CD4-positive, alpha-beta T cell (primary cell): ENCODE data around the gene BAIAP2. TPM values are rescaled to one million over a fixed set of nuclear protein-coding genes. Genes with fewer than 3 reads are reported as not detected.

Experiments
- ATAC-seq: fragments of 200-7000 bp; cut with Tn5 transposase; one replicate; pipeline ENCODE4 v1.10.0; 2022; ENCODE audit warnings: mild to moderate bottlenecking; ENCODE audit not compliant: poor library complexity
- CTCF ChIA-PET: fragments of 350-600 bp; sonication (Branson Sonifier 250); formaldehyde crosslinking; loops from one replicate; lab custom pipeline; 2021; ENCODE audit warnings: antibody characterized with exemption, inconsistent platforms; lab: Charles Lee
- POLR2A ChIA-PET: fragments of 350-600 bp; sonication (Branson Sonifier 250); formaldehyde crosslinking; loops from one replicate; lab custom pipeline; 2021; ENCODE audit warnings: antibody characterized with exemption, inconsistent platforms; lab: Charles Lee
- DNase-seq, 14 experiments: peaks; one replicate each; pipeline ENCODE4 v3.0.0-alpha.2; 2013 to 2020; ENCODE audit warnings: mixed read lengths in 2 of 14
- H3K27ac ChIP-seq, 2 donors: one replicate each; pipeline versions ENCODE4 v1.5.1 to v1.7.0; 2013; ENCODE audit warnings: low read length in 2 of 2, low read depth in 1 of 2, mild to moderate bottlenecking in 1 of 2
- H3K27me3 ChIP-seq, 2 experiments: 1 replicate in 1 of 2; 2 replicates in 1 of 2; pipeline versions ENCODE4 v1.6.1 to v1.7.0; 2013; ENCODE audit warnings: low read length in 2 of 2, control low read depth in 1 of 2, mild to moderate bottlenecking in 1 of 2, moderate library complexity in 1 of 2; ENCODE audit not compliant: insufficient read depth in 2 of 2, control insufficient read depth in 1 of 2
- H3K36me3 ChIP-seq: one replicate; pipeline ENCODE4 v1.6.1; 2013; ENCODE audit warnings: low read length, control low read depth; ENCODE audit not compliant: insufficient read depth
- H3K4me1 ChIP-seq: one replicate; pipeline ENCODE4 v1.6.1; 2013; ENCODE audit warnings: low read length, control low read depth; ENCODE audit not compliant: insufficient read depth
- H3K4me3 ChIP-seq: one replicate; pipeline ENCODE4 v1.5.1; 2013; ENCODE audit warnings: mild to moderate bottlenecking, low read length, moderate library complexity
- H3K9me3 ChIP-seq, 2 experiments: 1 replicate in 1 of 2; 2 replicates in 1 of 2; pipeline versions ENCODE4 v1.6.1 to v1.7.0; 2013; ENCODE audit warnings: low read length in 2 of 2, mild to moderate bottlenecking in 2 of 2, control low read depth in 1 of 2, moderate library complexity in 1 of 2; ENCODE audit not compliant: control insufficient read depth in 1 of 2, insufficient read depth in 1 of 2
- H3K27ac Mint-ChIP-seq: one replicate; pipeline ENCODE4 v1.8.0; 2020; ENCODE audit warnings: mixed read lengths
- H3K27me3 Mint-ChIP-seq: one replicate; pipeline ENCODE4 v1.8.0; 2021; ENCODE audit warnings: mixed read lengths
- H3K36me3 Mint-ChIP-seq: one replicate; pipeline ENCODE4 v1.8.0; 2021; ENCODE audit warnings: low read depth, mixed read lengths
- H3K4me1 Mint-ChIP-seq: one replicate; pipeline ENCODE4 v1.8.0; 2021; ENCODE audit warnings: low read depth, mixed read lengths
- H3K4me3 Mint-ChIP-seq: one replicate; pipeline ENCODE4 v1.8.0; 2020; ENCODE audit warnings: mild to moderate bottlenecking, mixed read lengths
- H3K9me3 Mint-ChIP-seq: one replicate; pipeline ENCODE4 v1.8.0; 2020; ENCODE audit warnings: mixed read lengths
- intact Hi-C, 2 experiments: fragments of 100-400 bp; cut with DNase I in 1 of 2; cut with micrococcal nuclease in 1 of 2; formaldehyde crosslinking; loops; one replicate each; pipeline versions ENCODE4 v1.15.1 to v1.9.0; 2023 to 2025; cut with DNase I, micrococcal nuclease
- total RNA-seq, 174 experiments: library from RNA in 2 of 174; stranded (reverse) in 2 of 174; gene quantifications; one replicate each; pipeline ENCODE4 v1.2.3 and lab custom pipeline; 2021 to 2026
- TF ChIP-seq, protein P1 (sequence below): fragments of 200-600 bp; IDR thresholded peaks from one replicate; pipeline ENCODE4 v1.8.0; 2022; ENCODE audit warnings: antibody characterized with exemption, mild to moderate bottlenecking

The BAIAP2 gene
- total RNA-seq, 2 experiments from 2014 or later: 4.2 to 4.9 TPM

DNA sequence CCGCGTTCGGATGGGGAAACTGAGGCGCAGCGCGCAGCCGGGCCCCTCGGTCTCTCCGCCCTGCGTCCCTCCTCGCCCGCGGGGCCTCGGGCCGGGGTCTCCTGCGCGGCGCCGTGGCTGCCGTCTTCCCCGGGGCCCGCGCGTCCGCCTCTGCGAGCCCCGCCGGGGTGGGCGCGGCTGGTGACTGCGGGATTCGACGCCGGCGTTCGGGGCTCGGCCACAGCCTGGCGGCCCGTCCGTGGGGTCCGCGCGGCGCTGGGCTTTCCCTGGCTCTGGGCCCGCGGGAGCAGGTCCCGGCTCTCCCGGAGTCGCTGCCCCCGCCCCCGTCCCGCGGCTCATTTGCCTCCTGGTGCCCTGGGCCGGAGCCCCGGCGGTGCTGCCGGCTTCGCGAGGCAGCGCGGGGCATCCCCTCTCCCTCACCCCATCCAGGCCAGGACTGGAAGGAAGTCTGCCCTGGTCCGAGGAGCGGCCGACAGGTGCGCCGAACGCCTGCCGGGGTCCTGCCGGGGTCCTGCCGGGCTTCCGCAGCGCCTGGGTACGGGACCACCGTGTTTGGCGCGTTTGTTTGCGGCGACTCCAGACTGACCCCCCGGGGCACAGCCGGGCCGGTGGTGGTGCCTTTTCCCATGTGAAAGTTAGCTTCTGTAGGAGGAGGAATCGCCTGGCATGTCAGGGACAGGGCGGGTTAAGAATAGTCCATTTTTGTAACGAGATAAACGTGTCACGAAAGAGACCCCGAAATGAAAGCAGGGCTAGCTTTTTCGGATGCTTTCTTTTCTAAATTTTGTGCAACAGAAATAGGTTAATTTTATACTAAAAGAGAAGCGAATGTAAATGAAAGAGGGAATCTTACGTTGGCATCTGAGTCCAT is 42.6 kb upstream of the BAIAP2 start:
- ChIA-PET CTCF (interaction anchor here (1.5 kb wide), 1 partner anchor 109 kb away, joined by 7 read pairs; no protein-coding TSS in a partner anchor), POLR2A (interaction anchor here (1.0 to 2.4 kb wide), 7 partner anchors 12 to 569 kb away, joined by 3 to 15 read pairs (median 7); partner anchors contain the start of genes BAIAP2, NDUFAF8 and TEPSIN)
- Mint-ChIP-seq H3K36me3 (peaks cover 20% of the 10 kb centered on the region), H3K27me3 (peaks cover 4% of the 10 kb centered on the region), H3K9me3 (no peaks in the 10 kb centered on the region), H3K4me3 (peak overlapping the region; percentile 78), H3K4me1 (peaks cover 21% of the 10 kb centered on the region), H3K27ac (peak overlapping the region; percentile 75)
- intact Hi-C loops: loop anchor here in 1 of 2 experiments (5.0 to 10.0 kb wide), 3 partner anchors 245 to 560 kb away; partner anchors contain the start of genes FAAP100, NDUFAF8 and TEPSIN
- Histone ChIP-seq H3K9me3 (no peaks in the 10 kb centered on the region), H3K27ac (no peak overlapping the region), H3K27me3 (no peaks in the 10 kb centered on the region), H3K4me1 (peaks cover 43% of the 10 kb centered on the region), H3K36me3 (peaks cover 27% of the 10 kb centered on the region), H3K4me3 (peak overlapping the region; percentile 77)
- ATAC-seq: peak; percentile 34
- DNase-seq: peak in 1 of 14 experiments; percentile 44
- TF ChIP-seq, protein P1, sequence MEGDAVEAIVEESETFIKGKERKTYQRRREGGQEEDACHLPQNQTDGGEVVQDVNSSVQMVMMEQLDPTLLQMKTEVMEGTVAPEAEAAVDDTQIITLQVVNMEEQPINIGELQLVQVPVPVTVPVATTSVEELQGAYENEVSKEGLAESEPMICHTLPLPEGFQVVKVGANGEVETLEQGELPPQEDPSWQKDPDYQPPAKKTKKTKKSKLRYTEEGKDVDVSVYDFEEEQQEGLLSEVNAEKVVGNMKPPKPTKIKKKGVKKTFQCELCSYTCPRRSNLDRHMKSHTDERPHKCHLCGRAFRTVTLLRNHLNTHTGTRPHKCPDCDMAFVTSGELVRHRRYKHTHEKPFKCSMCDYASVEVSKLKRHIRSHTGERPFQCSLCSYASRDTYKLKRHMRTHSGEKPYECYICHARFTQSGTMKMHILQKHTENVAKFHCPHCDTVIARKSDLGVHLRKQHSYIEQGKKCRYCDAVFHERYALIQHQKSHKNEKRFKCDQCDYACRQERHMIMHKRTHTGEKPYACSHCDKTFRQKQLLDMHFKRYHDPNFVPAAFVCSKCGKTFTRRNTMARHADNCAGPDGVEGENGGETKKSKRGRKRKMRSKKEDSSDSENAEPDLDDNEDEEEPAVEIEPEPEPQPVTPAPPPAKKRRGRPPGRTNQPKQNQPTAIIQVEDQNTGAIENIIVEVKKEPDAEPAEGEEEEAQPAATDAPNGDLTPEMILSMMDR: no peak

DNA sequence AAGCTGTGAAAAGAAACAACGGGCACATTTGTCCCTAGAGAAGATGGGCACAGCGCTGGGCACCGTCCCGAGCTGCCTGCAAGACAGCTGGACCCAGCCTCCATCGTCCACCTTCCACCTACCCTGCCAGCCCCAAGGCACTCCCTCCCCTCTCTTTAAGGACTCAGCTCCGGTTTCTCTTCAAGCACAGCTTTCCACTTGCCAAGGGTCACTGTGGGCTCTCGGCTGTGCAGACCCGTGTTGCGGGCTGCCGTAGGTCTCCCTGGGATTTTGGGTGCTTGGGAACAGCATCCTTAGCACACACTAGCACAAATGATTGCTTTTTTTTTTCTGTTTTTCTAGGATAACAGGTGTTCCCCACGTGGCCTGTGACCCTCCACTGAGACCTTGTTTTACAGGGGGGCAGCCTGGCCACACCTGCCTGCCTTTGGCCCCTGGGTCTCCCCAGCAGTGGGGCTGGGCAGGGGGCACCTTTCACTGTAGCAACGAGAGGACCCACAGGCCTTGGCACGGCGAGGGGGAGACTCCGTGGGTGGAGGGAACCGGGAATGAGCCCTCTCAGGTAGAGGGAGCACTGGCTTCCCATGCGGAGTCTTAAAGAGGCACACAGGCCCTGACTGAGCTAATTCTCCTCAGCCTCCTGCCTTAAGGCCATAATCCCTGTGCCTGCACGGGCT is 41.9 kb upstream of the BAIAP2 start:
- Mint-ChIP-seq H3K27me3 (peaks cover 4% of the 10 kb centered on the region), H3K9me3 (no peaks in the 10 kb centered on the region), H3K36me3 (peaks cover 22% of the 10 kb centered on the region), H3K4me3 (peak overlapping the region; percentile 78), H3K27ac (peak overlapping the region; percentile 75), H3K4me1 (peaks cover 21% of the 10 kb centered on the region)
- ATAC-seq: no peak
- Histone ChIP-seq H3K4me1 (peaks cover 43% of the 10 kb centered on the region), H3K27ac (no peak overlapping the region), H3K9me3 (no peaks in the 10 kb centered on the region), H3K27me3 (no peaks in the 10 kb centered on the region), H3K36me3 (peaks cover 34% of the 10 kb centered on the region), H3K4me3 (peak overlapping the region; percentile 77)
- intact Hi-C loops: loop anchor here in 1 of 2 experiments (5.0 to 10.0 kb wide), 3 partner anchors 244 to 559 kb away; partner anchors contain the start of genes FAAP100, NDUFAF8 and TEPSIN
- DNase-seq: peak in 1 of 14 experiments; percentile 25
- POLR2A ChIA-PET: interaction anchor here (2.0 to 2.4 kb wide), 2 partner anchors 25 to 31 kb away, joined by 7 to 15 read pairs; no protein-coding TSS in a partner anchor
- TF ChIP-seq, protein P1: no peak
- CTCF ChIA-PET: no interaction called here

DNA sequence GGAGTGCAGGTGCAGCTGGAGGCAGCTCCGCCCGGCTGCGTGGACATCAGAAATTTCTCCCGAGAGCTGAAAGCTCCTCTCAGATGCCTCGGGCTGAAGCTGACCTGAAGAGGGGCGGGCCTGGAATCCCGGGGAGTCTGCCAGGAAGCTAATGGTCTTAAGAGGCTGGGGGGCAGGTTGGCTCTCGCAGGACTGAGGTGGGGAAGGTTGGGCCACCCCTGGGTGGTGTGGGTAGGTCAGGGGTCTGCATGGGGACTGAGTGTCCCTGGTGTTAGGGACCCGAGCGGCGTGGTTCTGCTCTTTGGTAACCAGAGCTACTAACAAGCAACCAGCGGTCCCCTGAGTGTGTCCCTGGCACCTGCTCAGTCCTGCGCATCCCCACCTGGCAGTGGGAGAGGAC is 39.8 kb upstream of the BAIAP2 start:
- TF ChIP-seq, protein P1: no peak
- peaks cover 27% of the 10 kb centered on the region for H3K36me3 Mint-ChIP-seq
- H3K9me3 Mint-ChIP-seq: no peaks in the 10 kb centered on the region
- Histone ChIP-seq H3K4me3 (no peak overlapping the region), H3K27me3 (no peaks in the 10 kb centered on the region), H3K36me3 (peaks cover 54% of the 10 kb centered on the region), H3K27ac (no peak overlapping the region), H3K9me3 (no peaks in the 10 kb centered on the region), H3K4me1 (peaks cover 33% of the 10 kb centered on the region)
- ChIA-PET POLR2A (interaction anchor here (1.2 kb wide), 1 partner anchor 10 kb away, joined by 3 read pairs; no protein-coding TSS in a partner anchor), CTCF (no interaction called here)
- peaks cover 15% of the 10 kb centered on the region for H3K4me1 Mint-ChIP-seq
- H3K27ac Mint-ChIP-seq: no peak overlapping the region
- no peak overlapping the region for H3K4me3 Mint-ChIP-seq
- intact Hi-C loops: loop anchor here in 1 of 2 experiments (10.0 kb wide), 1 partner anchor 490 kb away; no protein-coding TSS in a partner anchor
- no peak for ATAC-seq
- H3K27me3 Mint-ChIP-seq: no peaks in the 10 kb centered on the region
- DNase-seq: peak in 1 of 14 experiments; percentile 25
